NCI-H345 (cell line): Measurements from ENCODE around the gene HOGA1.
"Not testable (repeated sequence)": the region's sequence is repeated elsewhere in the genome, so short reads cannot be mapped to it uniquely, and the experiment has no call there.

Experiments used
- DNase-seq: peaks from one replicate; lab custom pipeline; 2025; lab: John Stamatoyannopoulos, UW

Gene HOGA1

DNA sequence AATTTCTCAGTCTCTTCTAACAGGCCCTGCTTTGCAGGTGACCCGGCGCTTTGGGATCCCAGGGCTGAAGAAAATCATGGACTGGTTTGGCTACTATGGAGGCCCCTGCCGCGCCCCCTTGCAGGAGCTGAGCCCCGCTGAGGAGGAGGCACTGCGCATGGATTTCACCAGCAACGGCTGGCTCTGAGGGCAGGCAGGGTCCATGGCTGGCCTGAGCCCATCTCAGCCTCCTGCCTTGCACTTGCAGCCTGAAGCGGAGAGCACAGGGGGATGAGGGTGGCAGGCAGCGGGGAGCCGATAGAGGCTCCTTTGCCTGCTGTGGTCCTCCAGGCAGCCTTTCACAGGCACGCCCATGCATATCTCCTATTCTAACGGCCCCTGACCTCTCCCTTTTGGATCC, 27.3 kb downstream of the HOGA1 start:
- no peak for DNase-seq

DNA sequence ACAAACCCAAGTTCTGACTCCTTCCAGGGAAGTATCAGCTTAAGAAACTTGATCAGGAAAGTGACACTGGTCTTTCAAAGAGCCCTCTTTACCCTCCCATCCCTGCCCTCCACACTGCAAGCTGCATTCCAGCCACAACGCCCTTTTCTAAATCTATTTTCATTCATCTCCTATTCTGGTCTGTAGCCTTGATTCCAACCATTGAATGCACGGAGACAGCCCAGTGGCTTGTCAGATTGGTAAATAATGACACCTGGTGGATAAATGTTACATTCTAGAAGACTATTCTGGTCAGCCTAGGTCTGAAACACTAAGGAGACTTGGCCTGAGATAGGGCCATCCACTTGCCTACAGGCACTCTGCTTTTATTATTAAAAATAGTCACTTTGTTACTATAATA, 28.2 kb downstream of the HOGA1 start:
- no peak for DNase-seq

DNA sequence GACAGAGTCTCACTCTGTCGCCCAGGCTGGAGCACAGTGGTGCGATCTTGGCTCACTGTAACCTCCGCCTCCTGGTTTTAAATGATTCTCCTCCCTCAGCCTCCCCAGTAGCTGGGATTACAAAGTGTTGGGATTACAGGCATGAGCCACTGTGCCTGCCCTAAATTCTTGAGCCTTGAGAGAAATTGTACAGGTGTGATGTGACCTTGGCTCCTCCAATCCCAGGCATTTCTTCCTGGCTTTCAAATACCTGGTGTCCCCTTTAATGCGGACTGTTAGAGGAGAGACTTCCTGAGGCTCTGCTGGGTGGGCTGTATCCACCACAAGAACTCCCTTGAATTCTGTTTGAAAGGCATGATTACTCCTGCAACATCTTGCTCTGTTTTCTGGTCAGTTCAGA, 34.1 kb downstream of the HOGA1 start:
- DNase-seq = no peak

DNA sequence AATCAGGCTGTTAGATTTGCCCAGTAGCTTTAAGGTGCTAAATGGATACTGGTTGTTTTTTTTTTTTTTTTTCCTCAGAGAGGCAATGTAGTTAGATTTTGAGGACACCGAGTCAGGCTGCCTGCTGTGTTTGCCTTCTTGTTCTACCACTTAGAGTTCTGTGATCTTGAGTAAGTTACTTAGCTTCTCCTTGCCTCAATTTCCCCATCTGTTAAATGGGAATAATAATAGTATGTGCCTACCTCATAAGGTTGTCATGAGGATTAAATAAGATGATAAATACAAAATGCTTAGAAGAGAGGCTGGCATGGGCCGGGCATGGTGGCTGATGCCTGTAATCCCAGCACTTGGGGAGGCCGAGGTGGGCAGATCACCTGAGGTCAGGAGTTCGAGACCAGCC, 34.5 kb downstream of the HOGA1 start:
- no peak for DNase-seq

DNA sequence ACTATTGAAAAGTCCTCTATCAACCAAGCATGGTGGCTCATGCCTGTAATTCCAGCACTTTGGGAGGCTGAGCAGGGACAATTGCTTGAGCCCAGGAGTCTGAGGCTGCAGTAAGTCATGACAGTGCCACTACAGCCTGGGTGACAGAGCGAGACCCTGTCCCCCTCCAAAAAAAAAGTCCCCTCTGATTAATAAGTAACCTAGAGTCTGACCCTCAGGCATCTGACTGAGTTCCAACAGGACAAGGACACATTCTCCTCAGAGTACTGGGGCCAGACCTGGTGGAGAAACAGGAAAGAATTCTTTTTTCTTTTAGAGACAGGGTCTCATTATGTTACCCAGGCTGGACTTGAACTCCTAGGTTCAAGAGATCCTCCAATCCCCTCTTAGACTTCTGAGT, 39.1 kb downstream of the HOGA1 start:
- no peak for DNase-seq

DNA sequence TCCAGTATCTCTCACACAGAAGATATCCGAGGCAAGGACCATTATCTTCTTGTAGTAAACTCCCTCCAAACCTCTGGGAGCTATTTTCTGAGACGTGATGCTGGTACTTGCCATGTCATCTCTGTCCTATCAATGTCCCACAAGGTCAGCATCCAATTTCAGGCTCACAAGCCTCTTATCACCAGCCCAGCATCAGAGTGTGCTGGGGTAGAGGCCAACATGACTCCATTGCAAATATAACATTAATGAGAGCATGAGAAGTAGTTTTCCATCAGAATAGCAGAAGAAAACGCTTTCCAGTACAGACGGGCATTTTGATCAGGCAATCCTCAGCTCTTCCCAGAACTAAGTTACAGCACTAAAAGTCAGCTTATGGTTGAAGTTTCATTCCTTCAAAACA, 43.5 kb downstream of the HOGA1 start:
- no peak for DNase-seq

DNA sequence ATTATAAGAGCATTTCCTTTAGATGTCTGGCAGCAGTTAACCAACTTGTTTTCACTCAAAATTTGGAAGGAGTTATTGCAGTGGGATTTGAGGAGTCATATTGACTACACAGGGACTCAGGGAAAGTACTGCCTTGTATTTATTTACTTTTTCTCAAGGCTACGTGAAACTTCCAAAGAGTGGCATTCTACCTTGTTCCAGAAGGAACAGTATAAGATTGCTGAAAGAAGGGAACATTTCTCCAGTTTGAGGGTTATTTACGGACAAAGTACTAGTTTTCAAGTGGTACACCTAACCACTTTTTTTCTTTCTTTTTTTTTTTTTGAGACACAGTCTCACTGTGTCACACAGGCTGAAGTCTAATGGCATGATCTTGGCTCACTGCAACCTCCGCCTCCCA, 44.0 kb downstream of the HOGA1 start:
- no peak for DNase-seq

DNA sequence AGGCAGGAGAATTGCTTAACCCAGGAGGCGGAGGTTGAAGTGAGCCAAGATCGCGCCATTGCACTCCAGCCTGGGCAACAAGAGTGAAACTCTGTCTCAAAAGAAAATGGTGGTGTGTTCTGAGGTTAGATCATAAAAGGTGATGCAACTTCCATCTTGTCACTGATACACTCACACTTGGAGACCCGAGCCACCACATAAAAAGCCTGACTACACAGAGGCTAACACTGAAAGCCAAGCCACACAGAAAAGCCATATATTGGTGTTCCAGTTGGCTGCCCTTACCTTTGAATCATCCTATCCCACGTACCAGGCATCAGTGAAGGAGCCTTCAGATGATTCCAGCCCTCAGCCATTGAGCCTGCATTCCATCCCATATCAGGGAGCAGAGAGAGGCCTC, 45.1 kb downstream of the HOGA1 start:
- DNase-seq = no peak

DNA sequence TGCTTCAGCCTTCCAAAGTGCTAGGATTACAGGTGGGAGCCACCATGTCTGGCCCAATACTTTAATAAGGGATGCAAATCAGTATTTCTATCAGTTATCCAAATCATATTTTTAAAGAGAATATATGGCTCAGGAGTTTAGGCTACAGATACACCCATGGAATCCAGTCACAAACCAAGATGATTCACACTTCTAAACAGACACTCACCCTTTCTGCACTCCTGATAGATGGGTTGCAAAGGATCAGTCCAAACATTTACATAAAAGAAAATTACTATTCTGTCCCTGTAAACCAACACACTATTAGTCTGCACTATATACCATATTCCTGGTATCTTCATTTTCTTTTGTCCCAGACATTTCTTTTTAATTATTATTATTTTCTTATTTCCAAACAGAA, 46.9 kb downstream of the HOGA1 start:
- DNase-seq = no peak

DNA sequence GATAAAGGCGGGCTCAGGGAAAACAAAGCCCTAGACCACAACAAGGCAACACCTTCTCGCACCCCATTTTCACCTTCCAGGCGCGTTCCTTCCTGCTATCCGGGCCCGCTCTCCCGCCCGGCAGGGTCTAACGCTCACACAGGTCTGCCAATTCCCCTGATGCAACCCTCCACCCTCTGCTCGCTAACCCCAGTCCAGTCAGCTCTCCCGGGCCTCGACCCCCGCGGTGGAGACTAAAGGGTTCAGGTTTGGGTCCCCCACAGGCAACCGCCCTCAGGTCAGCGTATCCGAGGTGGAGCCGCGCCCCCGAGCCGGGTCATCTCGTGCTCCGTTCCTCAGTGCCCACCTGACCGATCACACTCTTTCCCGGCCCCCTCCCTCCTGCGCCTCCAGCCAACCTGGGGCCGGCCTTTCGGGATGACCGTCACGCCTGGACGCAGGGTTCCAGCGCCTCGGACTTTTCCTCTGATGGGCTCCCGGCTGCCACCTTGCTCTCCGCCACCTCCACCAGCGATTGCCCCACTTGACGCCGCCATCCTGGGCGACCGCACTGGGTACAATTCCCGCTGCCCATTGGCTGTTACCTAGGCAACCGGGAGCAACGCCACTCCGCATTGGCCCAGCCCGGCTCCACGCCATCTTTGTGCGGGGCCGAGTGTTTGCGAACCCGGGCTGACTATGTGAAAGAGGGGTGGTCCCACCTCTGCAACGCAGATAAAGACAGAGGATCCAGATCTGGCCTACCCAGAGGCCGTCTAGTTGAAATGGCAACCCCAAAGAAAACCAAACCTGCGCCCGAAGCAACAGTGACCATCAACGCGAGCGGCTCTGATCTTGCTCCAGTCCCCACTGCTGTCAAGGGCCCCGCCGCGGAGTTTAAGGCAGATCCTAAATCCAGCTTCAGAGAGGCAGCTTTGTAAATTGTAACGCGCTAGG, 49.0 kb downstream of the HOGA1 start, which contains the start of gene MORN4:
MORN4 (minus strand) TSS at position 552 of the 936 bp plus-strand sequence. CDS start 13,847 bp downstream, outside the sequence.
- DNase-seq = peak; percentile 94

DNA sequence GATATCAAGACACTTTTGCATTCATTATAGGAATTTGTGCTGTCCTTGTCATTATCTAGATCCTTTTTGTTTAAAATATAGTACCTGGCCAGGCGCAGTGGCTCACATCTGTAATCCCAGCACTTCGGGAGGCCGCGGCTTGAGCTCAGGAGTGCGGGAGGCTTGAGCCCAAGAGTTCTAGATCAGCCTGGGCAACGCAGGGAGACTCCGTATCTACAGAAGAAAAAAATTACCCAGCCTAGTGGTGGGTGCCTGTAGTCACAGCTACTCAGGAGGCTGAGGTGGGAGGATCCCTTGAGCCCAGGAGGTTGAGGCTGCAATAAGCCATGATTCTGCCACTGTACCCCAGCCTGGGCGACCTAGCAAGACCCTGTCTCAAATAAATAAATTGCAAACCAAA, 49.7 kb downstream of the HOGA1 start:
- DNase-seq = peak; percentile 8

DNA sequence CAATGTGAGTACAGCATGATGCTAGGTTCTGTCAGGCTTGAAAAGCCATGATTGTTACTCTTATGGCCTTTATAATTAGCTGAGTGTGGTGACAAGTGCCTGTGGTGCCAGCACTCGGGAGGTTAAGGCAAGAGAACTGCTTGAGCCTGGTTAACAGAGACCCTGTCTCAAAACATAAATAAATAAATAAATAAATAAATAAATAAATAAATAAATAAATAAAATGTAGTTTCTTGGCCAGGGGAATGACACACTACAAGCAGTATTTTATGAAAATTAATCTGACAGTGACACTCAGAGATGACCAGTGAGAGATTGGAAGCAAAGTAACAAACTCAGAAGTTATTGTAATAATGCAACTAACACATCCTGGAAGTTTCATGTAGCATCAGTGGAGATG, 51.4 kb downstream of the HOGA1 start:
- DNase-seq = no peak

DNA sequence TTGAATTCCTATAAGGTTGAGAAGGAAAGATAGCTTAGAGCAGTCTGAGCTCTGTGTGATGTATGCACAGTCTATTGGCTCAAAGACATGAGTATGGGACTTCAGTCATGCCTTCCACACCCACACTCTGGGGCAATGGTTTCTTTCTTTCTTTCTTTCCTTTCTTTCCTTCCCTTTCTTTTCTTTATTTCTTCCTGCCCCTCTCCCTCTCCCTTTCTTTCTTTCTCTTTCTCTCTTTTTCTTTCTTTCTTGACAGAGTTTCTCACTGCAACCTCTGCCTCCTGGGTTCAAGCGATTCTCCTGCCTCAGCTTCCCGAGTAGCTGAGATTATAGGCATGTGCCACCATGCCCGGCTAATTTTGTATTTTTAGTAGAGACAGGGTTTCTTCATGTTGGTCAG, 54.9 kb downstream of the HOGA1 start:
- DNase-seq = not testable (repeated sequence)

DNA sequence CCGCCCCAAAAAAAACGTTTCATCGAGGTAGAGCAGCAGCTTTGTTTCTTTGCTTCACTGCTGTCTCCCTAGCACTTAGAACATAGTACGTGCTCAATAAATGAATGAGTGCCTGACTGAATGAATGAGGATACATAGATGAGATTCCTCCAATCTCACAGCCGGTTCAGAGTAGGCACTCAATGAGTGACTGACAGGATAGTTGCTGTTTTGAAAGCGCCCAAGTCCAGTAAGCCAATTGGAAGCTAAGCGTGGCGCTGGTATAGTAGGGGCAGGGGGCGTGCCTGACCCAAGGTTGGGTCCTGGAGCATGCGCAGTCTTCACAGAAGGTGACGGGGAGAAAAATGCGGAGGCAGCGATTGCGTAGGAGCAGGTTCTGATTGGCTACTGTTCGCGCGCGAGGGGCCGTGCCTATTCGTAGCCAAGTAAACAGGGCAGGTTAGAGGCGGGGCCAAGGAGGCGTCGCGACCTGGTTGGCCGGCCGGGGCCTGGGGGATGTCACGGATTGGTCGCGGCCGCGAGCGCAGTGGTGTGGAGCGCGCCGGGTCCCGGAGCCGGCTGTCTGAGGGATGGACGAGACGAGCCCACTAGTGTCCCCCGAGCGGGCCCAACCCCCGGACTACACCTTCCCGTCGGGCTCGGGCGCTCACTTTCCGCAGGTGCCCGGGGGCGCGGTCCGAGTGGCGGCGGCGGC, 56.1 kb downstream of the HOGA1 start, which contains the start of gene PI4K2A:
PI4K2A (plus strand) TSS at position 498 of the 694 bp plus-strand sequence; CDS start at position 570, 72 bp downstream.
- peak; percentile 98 for DNase-seq

DNA sequence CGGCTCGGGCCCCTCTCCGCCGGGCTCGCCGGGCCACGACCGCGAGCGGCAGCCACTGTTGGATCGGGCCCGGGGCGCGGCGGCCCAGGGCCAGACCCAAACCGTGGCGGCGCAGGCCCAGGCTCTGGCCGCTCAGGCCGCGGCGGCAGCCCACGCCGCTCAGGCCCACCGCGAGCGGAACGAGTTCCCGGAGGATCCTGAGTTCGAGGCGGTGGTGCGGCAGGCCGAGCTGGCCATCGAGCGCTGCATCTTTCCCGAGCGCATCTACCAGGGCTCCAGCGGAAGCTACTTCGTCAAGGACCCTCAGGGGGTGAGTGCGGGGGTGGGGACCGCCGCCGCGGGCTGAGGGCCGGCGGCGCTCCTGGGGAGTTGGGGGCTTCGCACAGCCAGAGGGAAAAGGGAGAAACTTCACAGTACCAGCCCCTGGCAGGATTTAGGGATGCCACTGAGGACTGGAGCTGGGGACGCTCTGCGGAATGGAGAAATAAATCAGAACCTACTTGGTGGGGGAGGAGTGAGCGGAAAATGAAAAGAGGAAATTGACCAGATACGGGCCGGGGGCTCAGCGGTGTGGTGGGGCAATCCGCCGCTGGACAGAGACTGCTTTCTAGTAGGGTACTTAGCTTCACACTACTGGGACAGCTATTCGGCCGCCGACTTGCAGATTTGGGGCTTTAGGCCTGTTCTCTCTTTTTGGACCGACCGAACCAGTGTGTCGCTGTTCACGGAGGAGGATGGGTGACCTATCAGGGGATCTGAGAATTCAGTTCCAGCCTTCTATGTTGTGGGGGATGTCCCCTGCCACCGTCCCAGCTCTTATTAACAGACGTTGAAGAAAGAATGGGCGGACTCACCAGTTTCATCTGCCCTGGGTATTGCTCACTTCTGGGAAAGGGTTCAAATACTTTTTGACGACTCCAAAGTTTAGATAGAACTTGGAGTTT, 57.0 kb downstream of the HOGA1 start:
- no peak for DNase-seq

DNA sequence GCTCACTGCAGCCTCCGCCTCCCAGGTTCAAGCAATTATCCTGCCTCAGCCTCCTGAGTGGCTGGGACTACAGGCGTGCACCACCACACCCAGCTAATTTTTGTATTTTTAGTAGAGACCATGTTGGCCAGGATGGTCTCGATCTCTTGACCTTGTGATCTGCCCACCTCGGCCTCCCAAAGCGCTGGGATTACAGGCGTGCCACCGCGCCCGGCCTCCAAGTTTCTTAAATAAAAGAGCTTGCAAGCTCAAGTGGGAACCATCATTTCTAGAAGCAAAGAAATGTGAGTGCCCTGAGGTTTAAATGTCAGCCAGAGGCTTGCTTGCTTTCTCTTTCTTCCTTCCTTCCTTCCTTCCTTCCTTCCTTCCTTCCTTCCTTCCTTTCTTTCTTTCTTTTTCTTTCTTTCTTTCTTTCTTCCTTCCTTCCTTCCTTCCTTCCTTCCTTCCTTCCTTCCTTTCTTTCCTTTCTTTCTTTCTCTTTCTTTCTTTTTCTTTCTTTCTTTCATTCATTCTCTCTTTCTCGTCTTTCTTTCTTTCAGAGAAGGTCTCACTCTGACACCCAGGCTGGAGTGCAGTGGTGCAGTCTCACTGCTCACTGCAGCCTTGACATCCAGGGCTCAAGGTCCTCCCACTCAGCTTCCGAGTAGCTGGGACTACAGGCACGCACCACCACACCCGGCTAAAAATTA, 58.4 kb downstream of the HOGA1 start:
- not testable (repeated sequence) for DNase-seq

DNA sequence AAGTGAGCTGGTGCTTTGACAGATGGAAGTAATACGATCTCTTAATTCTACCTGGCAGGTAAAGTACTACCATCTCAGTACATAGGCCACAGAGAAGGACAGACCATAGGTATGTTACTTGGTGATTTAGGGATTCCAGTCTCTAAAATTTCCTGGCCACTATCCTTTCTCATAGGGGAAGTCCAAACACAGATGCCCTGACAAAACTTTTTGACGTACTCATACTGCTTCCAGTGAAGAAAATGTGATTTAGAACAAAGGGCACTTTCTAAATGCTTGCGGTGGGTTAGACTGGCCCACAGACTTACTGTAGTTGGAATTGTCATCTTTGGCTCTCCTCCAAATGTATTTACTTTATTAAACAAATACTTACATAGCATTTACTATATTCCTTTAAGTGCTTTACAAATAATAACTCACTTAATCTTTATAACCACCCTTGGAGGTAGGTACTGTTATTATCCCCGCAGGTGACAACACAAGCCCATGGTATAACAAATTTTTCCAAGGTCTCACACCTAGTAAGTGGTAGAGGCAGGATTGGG, 59.3 kb downstream of the HOGA1 start:
- no peak for DNase-seq

DNA sequence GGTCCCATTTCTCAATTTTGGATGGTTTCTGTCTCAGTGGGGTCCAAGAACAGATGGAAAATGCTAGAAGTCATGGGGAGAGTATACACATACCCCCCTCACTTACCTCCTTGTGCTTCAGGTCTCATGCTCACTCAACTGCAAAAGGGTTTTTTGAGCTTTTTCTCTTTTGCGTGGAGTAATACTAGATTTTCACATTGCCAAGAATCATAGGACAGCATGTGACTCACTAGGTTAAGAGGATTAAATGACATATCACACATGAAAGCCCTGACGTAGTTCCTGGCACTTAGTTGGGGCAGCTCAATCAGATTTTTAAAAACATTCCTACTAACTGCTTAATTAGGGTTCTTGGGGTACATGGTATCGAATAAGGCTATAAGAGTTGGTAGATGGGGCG, 60.7 kb downstream of the HOGA1 start:
- DNase-seq = no peak

DNA sequence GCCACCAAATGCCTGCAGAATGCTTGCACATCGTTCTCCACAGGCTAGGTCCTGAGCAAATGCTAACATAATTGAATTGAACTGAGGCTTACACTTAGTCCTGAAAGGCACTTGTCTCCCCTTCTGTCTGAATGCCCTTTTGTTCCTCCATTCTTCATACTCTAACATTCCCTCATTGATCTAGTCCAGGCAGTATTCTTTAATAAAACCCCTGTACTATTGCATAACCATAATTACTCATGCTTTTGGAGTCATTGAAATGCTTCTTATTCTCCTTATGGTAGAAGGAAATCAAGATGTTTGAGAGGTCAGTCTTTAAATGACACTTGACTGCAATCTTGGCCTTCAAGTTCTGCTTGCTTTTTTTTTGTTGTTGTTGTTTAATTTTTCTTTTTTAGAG, 63.4 kb downstream of the HOGA1 start:
- DNase-seq = no peak

DNA sequence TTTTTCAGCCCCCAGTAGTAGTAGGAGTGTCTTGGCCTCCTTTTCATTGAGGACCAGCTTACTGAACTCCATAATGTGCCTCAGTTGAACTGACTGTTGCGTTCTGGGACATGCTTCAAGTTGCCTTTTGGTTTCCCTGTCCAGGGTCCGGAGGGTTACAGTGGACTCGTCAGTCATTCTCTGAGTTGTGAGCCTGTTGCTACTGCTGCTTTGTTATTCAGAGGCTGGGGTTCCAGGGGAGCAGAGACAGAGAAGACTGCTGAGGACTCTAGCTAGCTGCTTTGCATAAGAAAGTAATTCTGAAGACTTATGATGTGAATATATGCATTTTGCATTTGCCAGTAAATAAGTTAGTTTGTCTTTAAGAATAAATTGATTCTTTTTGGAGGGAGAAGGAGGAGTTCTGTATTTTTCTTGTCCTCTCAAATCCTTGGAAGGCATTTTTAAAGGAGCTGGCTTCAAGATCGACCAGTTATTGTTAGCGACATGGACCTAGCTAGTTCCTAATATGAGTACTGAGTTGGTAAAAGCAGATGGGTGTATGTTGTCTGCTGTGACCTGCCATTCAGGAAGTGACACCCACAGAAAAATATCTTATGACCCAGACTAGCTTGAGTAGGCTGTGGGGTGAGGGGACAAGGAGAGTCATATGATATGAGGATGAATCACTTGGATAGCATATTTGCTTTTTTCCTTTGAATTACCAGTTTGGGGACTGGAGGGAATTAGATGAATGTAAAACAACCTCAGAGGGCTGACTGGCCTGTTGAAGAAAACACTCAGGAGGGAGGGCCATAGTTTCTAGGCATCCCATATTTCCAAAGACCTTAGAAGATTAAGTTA, 64.6 kb downstream of the HOGA1 start:
- DNase-seq = no peak
